HEK293 (cell line): Measurements from ENCODE around the gene SPAG5.

Experiments used
- CTCF ChIA-PET: fragments of 350-600 bp; formaldehyde crosslinking; extraction: SDS; loops from one replicate; lab custom pipeline; 2021; ENCODE audit warnings: antibody characterized with exemption; lab: Yijun Ruan, JAX
- POLR2A ChIA-PET: fragments of 300-600 bp; formaldehyde crosslinking; extraction: SDS; loops from one replicate; lab custom pipeline; 2020; ENCODE audit warnings: antibody characterized with exemption, inconsistent platforms; lab: Yijun Ruan, JAX
- H3K27ac ChIP-seq: fragments of 200-500 bp; sonication (Bioruptor generic); 2 replicates; pipeline ENCODE4 v1.5.1; 2014; ENCODE audit warnings: low read depth, low read length, control low read depth, inconsistent platforms; ENCODE audit errors: extremely low read depth
- H3K36me3 ChIP-seq, 2 experiments: fragments of 200-500 bp in 1 of 2; sonication (Bioruptor generic) in 1 of 2; 1 replicate in 1 of 2; 2 replicates in 1 of 2; pipeline ENCODE4 v1.5.1; 2014 to 2017; ENCODE audit warnings: inconsistent platforms in 2 of 2, low read length in 2 of 2; ENCODE audit not compliant: control insufficient read depth in 2 of 2, insufficient read depth in 1 of 2
- H3K4me1 ChIP-seq: fragments of 200-500 bp; sonication (Bioruptor generic); 2 replicates; pipeline ENCODE4 v1.5.1; 2014; ENCODE audit warnings: mild to moderate bottlenecking, low read length, inconsistent platforms; ENCODE audit not compliant: control insufficient read depth, insufficient read depth
- H3K4me3 ChIP-seq: 2 replicates; pipeline ENCODE4 v1.5.1; 2011; ENCODE audit warnings: low read depth, mild to moderate bottlenecking, control low read depth, low read length, moderate library complexity
- H3K9me3 ChIP-seq: fragments of 200-500 bp; sonication (Bioruptor generic); 2 replicates; pipeline ENCODE4 v1.5.1; 2014; ENCODE audit warnings: low read depth, low read length, inconsistent platforms; ENCODE audit not compliant: control insufficient read depth, insufficient read depth
- HOXC10 ChIP-seq: sonication (generic); formaldehyde crosslinking; IDR thresholded peaks from 2 replicates; pipeline ENCODE4 v1.8.1; 2023; ENCODE audit warnings: mild to moderate bottlenecking, missing genetic modification reagents
- SP2 ChIP-seq: fragments of 450-650 bp; formaldehyde crosslinking; IDR thresholded peaks from 2 replicates; pipeline ENCODE4 v1.5.1; 2016; ENCODE audit warnings: missing biosample characterization, missing genetic modification characterization
- TRIM28 ChIP-seq: IDR thresholded peaks from 2 replicates; pipeline ENCODE4 v1.6.1; 2011; ENCODE audit warnings: low read length, control low read depth, borderline replicate concordance
- WT1 ChIP-seq: fragments of 450-650 bp; formaldehyde crosslinking; IDR thresholded peaks from 2 replicates; pipeline ENCODE4 v1.5.1; 2016; ENCODE audit warnings: missing biosample characterization, missing genetic modification characterization
- ZIC2 ChIP-seq: fragments of 450-650 bp; formaldehyde crosslinking; IDR thresholded peaks from 2 replicates; pipeline ENCODE4 v1.5.1; 2016; ENCODE audit warnings: missing biosample characterization, missing genetic modification characterization
- ZNF155 ChIP-seq: fragments of 450-650 bp; formaldehyde crosslinking; IDR thresholded peaks from 2 replicates; pipeline ENCODE4 v1.5.1; 2016; ENCODE audit warnings: missing biosample characterization, missing genetic modification characterization
- ZNF16 ChIP-seq: fragments of 450-650 bp; formaldehyde crosslinking; IDR thresholded peaks from 2 replicates; pipeline ENCODE4 v1.5.1; 2016; ENCODE audit warnings: low read depth, missing biosample characterization, missing genetic modification characterization
- ZNF174 ChIP-seq: fragments of 450-650 bp; formaldehyde crosslinking; IDR thresholded peaks from 2 replicates; pipeline ENCODE4 v1.5.0; 2017; ENCODE audit warnings: missing biosample characterization, mild to moderate bottlenecking, missing genetic modification characterization
- ZNF211 ChIP-seq: fragments of 450-650 bp; formaldehyde crosslinking; IDR thresholded peaks from 2 replicates; pipeline ENCODE4 v1.5.1; 2016; ENCODE audit warnings: low read depth, missing biosample characterization, missing genetic modification characterization
- ZNF335 ChIP-seq: fragments of 450-650 bp; formaldehyde crosslinking; conservative IDR thresholded peaks from 2 replicates; pipeline ENCODE4 v1.5.1; 2016; ENCODE audit warnings: missing biosample characterization, missing genetic modification characterization
- ZNF354C ChIP-seq: fragments of 450-650 bp; formaldehyde crosslinking; IDR thresholded peaks from 2 replicates; pipeline ENCODE4 v1.5.1; 2016; ENCODE audit warnings: missing biosample characterization, missing genetic modification characterization, low read depth, borderline replicate concordance
- ZNF366 ChIP-seq: fragments of 450-650 bp; formaldehyde crosslinking; conservative IDR thresholded peaks from 2 replicates; pipeline ENCODE4 v1.5.1; 2016; ENCODE audit warnings: missing biosample characterization, missing genetic modification characterization
- ZNF37A ChIP-seq: fragments of 450-650 bp; IDR thresholded peaks from 2 replicates; pipeline ENCODE4 v1.5.1; 2018; ENCODE audit warnings: missing biosample characterization, missing genetic modification characterization
- ZNF404 ChIP-seq: fragments of 450-650 bp; formaldehyde crosslinking; IDR thresholded peaks from 2 replicates; pipeline ENCODE4 v1.5.1; 2017; ENCODE audit warnings: missing biosample characterization, missing genetic modification characterization
- ZNF624 ChIP-seq: fragments of 450-650 bp; formaldehyde crosslinking; IDR thresholded peaks from 2 replicates; pipeline ENCODE4 v1.5.1; 2017; ENCODE audit warnings: missing biosample characterization, missing genetic modification characterization
- ZNF664 ChIP-seq: fragments of 450-650 bp; formaldehyde crosslinking; IDR thresholded peaks from 2 replicates; pipeline ENCODE4 v1.5.1; 2016; ENCODE audit warnings: missing biosample characterization, missing genetic modification characterization
- ZNF677 ChIP-seq: fragments of 450-650 bp; IDR thresholded peaks from 2 replicates; pipeline ENCODE4 v1.5.0; 2018; ENCODE audit warnings: missing biosample characterization, mild to moderate bottlenecking, missing genetic modification characterization, moderate library complexity
- ZNF843 ChIP-seq: fragments of 450-650 bp; formaldehyde crosslinking; IDR thresholded peaks from 2 replicates; pipeline ENCODE4 v1.5.1; 2016; ENCODE audit warnings: missing biosample characterization, missing genetic modification characterization
- ZSCAN16 ChIP-seq: fragments of 450-650 bp; formaldehyde crosslinking; IDR thresholded peaks from 2 replicates; pipeline ENCODE4 v1.5.1; 2016; ENCODE audit warnings: missing biosample characterization, missing genetic modification characterization
- TF ChIP-seq, protein P1 (sequence below): fragments of 450-650 bp; formaldehyde crosslinking; IDR thresholded peaks from 2 replicates; pipeline ENCODE4 v1.5.1; 2016; ENCODE audit warnings: missing biosample characterization, missing genetic modification characterization
- TF ChIP-seq, protein P2 (sequence below): fragments of 450-650 bp; formaldehyde crosslinking; IDR thresholded peaks from 2 replicates; pipeline ENCODE4 v1.5.1; 2016; ENCODE audit warnings: missing biosample characterization, missing genetic modification characterization, borderline replicate concordance
- TF ChIP-seq, protein P3 (sequence below): fragments of 450-650 bp; IDR thresholded peaks from 2 replicates; pipeline ENCODE4 v1.5.1; 2018; ENCODE audit warnings: missing biosample characterization, mild to moderate bottlenecking, missing genetic modification characterization
- TF ChIP-seq, protein P4 (sequence below): fragments of 450-650 bp; formaldehyde crosslinking; IDR thresholded peaks from 2 replicates; pipeline ENCODE4 v1.5.1; 2016; ENCODE audit warnings: missing biosample characterization, missing genetic modification characterization
- TF ChIP-seq, protein P5 (sequence below): fragments of 450-650 bp; formaldehyde crosslinking; optimal IDR thresholded peaks from 2 replicates; pipeline ENCODE3; 2016; ENCODE audit warnings: missing biosample characterization, mild to moderate bottlenecking, missing genetic modification characterization

The SPAG5 gene

DNA sequence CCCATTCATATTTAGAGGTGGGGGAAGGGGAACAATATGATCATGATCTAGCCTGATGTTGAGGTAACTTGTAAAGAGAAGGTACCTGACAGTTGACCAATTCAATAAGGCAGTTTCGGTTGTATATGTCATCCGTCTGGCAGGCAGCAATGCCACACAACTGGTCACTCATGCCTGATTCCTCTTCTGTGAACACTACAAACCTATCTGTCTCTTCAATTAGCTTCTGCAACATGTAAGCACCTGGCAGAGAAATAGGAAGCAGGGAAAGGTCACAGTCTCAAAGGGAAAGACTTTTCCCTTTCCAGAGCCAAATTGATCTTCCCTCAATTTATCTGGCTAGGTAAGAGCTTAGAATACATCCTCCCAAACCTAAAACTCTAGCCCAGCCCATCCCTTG is 25.3 kb upstream of the SPAG5 start:
- Histone ChIP-seq H3K27ac (no peak overlapping the region), H3K9me3 (no peaks in the 10 kb centered on the region), H3K4me3 (no peak overlapping the region), H3K4me1 (no peaks in the 10 kb centered on the region), H3K36me3 (peaks cover 74 to 95% of the 10 kb centered on the region in 2 experiments)
- no peak for TF ChIP-seq ZNF16
- TF ChIP-seq ZNF624 (tag by site-specific recombination) = no peak
- TF ChIP-seq ZNF37A (tag by site-specific recombination) = no peak
- TF ChIP-seq ZNF211 (tag by site-specific recombination) = no peak
- no peak for TF ChIP-seq WT1 (tag by site-specific recombination)
- TF ChIP-seq, protein P1, sequence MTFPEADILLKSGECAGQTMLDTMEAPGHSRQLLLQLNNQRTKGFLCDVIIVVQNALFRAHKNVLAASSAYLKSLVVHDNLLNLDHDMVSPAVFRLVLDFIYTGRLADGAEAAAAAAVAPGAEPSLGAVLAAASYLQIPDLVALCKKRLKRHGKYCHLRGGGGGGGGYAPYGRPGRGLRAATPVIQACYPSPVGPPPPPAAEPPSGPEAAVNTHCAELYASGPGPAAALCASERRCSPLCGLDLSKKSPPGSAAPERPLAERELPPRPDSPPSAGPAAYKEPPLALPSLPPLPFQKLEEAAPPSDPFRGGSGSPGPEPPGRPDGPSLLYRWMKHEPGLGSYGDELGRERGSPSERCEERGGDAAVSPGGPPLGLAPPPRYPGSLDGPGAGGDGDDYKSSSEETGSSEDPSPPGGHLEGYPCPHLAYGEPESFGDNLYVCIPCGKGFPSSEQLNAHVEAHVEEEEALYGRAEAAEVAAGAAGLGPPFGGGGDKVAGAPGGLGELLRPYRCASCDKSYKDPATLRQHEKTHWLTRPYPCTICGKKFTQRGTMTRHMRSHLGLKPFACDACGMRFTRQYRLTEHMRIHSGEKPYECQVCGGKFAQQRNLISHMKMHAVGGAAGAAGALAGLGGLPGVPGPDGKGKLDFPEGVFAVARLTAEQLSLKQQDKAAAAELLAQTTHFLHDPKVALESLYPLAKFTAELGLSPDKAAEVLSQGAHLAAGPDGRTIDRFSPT (tag by site-specific recombination) = no peak
- TF ChIP-seq ZIC2 (tag by site-specific recombination) = no peak
- no peak for TF ChIP-seq ZNF843 (tag by site-specific recombination)
- TF ChIP-seq, protein P2, sequence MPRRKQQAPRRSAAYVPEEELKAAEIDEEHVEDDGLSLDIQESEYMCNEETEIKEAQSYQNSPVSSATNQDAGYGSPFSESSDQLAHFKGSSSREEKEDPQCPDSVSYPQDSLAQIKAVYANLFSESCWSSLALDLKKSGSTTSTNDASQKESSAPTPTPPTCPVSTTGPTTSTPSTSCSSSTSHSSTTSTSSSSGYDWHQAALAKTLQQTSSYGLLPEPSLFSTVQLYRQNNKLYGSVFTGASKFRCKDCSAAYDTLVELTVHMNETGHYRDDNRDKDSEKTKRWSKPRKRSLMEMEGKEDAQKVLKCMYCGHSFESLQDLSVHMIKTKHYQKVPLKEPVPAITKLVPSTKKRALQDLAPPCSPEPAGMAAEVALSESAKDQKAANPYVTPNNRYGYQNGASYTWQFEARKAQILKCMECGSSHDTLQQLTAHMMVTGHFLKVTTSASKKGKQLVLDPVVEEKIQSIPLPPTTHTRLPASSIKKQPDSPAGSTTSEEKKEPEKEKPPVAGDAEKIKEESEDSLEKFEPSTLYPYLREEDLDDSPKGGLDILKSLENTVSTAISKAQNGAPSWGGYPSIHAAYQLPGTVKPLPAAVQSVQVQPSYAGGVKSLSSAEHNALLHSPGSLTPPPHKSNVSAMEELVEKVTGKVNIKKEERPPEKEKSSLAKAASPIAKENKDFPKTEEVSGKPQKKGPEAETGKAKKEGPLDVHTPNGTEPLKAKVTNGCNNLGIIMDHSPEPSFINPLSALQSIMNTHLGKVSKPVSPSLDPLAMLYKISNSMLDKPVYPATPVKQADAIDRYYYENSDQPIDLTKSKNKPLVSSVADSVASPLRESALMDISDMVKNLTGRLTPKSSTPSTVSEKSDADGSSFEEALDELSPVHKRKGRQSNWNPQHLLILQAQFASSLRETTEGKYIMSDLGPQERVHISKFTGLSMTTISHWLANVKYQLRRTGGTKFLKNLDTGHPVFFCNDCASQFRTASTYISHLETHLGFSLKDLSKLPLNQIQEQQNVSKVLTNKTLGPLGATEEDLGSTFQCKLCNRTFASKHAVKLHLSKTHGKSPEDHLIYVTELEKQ (tag by site-specific recombination) = no peak
- no peak for TF ChIP-seq ZNF404 (tag by site-specific recombination)
- no peak for TF ChIP-seq ZNF366 (tag by site-specific recombination)
- TF ChIP-seq HOXC10 (CRISPR knock-in tag) = no peak
- no peak for TF ChIP-seq ZNF335
- TF ChIP-seq, protein P3, sequence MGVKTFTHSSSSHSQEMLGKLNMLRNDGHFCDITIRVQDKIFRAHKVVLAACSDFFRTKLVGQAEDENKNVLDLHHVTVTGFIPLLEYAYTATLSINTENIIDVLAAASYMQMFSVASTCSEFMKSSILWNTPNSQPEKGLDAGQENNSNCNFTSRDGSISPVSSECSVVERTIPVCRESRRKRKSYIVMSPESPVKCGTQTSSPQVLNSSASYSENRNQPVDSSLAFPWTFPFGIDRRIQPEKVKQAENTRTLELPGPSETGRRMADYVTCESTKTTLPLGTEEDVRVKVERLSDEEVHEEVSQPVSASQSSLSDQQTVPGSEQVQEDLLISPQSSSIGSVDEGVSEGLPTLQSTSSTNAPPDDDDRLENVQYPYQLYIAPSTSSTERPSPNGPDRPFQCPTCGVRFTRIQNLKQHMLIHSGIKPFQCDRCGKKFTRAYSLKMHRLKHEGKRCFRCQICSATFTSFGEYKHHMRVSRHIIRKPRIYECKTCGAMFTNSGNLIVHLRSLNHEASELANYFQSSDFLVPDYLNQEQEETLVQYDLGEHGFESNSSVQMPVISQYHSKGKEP (tag by site-specific recombination) = no peak
- ChIA-PET CTCF (interaction anchor here (0.9 to 3.8 kb wide), 5 partner anchors 8 to 76 kb away, joined by 3 to 25 read pairs (median 4); partner anchors contain the start of gene RSKR), POLR2A (interaction anchor here (1.3 to 3.0 kb wide), 2 partner anchors 10 to 21 kb away, joined by 10 to 13 read pairs; partner anchors contain the start of gene BLTP2)

DNA sequence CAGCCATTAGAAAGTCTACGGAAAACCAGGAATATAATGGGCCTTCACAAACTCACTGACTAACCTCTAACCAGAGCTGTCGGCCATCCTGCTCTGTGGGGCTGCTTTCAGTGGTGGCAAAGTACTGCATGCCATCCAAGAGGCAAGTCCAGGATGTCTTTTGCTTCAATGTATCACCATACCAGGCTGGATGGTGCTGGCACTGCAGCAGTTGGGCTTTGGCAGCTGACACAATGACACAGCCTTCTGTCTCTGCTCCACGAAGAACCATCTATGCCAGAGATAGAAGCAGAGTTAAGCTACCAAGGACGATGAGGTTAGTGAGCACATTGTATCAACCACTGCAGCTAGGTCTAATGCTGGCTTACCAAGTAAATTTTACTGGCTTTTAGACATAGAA is 24.9 kb upstream of the SPAG5 start:
- Histone ChIP-seq H3K9me3 (no peaks in the 10 kb centered on the region), H3K27ac (no peak overlapping the region), H3K4me3 (no peak overlapping the region), H3K4me1 (no peaks in the 10 kb centered on the region), H3K36me3 (peaks cover 74 to 98% of the 10 kb centered on the region in 2 experiments)
- ChIA-PET CTCF (interaction anchor here (0.6 to 3.8 kb wide), 6 partner anchors 8 to 76 kb away, joined by 3 to 25 read pairs (median 5); partner anchors contain the start of gene RSKR), POLR2A (interaction anchor here (1.3 to 3.0 kb wide), 2 partner anchors 10 to 21 kb away, joined by 10 to 13 read pairs; partner anchors contain the start of gene BLTP2)
- TF ChIP-seq ZNF664 (tag by site-specific recombination) (no peak), ZIC2 (tag by site-specific recombination) (no peak), ZNF155 (tag by site-specific recombination) (no peak), ZNF677 (no peak), SP2 (tag by site-specific recombination) (no peak), ZNF174 (tag by site-specific recombination) (no peak), TRIM28 (no peak), ZNF354C (tag by site-specific recombination) (no peak), ZSCAN16 (no peak)
- TF ChIP-seq, protein P4, sequence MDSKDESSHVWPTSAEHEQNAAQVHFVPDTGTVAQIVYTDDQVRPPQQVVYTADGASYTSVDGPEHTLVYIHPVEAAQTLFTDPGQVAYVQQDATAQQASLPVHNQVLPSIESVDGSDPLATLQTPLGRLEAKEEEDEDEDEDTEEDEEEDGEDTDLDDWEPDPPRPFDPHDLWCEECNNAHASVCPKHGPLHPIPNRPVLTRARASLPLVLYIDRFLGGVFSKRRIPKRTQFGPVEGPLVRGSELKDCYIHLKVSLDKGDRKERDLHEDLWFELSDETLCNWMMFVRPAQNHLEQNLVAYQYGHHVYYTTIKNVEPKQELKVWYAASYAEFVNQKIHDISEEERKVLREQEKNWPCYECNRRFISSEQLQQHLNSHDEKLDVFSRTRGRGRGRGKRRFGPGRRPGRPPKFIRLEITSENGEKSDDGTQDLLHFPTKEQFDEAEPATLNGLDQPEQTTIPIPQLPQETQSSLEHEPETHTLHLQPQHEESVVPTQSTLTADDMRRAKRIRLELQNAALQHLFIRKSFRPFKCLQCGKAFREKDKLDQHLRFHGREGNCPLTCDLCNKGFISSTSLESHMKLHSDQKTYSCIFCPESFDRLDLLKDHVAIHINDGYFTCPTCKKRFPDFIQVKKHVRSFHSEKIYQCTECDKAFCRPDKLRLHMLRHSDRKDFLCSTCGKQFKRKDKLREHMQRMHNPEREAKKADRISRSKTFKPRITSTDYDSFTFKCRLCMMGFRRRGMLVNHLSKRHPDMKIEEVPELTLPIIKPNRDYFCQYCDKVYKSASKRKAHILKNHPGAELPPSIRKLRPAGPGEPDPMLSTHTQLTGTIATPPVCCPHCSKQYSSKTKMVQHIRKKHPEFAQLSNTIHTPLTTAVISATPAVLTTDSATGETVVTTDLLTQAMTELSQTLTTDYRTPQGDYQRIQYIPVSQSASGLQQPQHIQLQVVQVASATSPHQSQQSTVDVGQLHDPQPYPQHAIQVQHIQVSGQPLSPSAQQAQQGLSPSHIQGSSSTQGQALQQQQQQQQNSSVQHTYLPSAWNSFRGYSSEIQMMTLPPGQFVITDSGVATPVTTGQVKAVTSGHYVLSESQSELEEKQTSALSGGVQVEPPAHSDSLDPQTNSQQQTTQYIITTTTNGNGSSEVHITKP = no peak
- TF ChIP-seq, protein P5, sequence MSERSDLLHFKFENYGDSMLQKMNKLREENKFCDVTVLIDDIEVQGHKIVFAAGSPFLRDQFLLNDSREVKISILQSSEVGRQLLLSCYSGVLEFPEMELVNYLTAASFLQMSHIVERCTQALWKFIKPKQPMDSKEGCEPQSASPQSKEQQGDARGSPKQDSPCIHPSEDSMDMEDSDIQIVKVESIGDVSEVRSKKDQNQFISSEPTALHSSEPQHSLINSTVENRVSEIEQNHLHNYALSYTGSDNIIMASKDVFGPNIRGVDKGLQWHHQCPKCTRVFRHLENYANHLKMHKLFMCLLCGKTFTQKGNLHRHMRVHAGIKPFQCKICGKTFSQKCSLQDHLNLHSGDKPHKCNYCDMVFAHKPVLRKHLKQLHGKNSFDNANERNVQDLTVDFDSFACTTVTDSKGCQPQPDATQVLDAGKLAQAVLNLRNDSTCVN (tag by site-specific recombination) = no peak
